NCI-H1930 (cell line): Measurements from ENCODE around the gene EML2.
"Not testable (repeated sequence)": the region's sequence is repeated elsewhere in the genome, so short reads cannot be mapped to it uniquely, and the experiment has no call there.

Source experiments
- DNase-seq, 2 experiments: peaks; one replicate each; lab custom pipeline; 2025; lab: John Stamatoyannopoulos, UW

EML2 gene

GRCh38 chr19:45638930-45639729, at the start of gene EML2:
Gene EML2 (minus strand): TSS chr19:45639397. CDS start chr19:45639376, 21 bp downstream.
- DNase-seq, result peak; percentile 50 to 60

GRCh38 chr19:45687599-45687998, 48.4 kb upstream of the EML2 start:
- DNase-seq, result no peak

- not testable (repeated sequence) for DNase-seq
Observed at GRCh38 chr19:45685045-45685444, 45.8 kb upstream of the EML2 start.

- no peak for DNase-seq
Observed at GRCh38 chr19:45682908-45683307, 43.7 kb upstream of the EML2 start.

GRCh38 chr19:45682117-45682516, 42.9 kb upstream of the EML2 start:
- no peak for DNase-seq

GRCh38 chr19:45681391-45682015, 42.3 kb upstream of the EML2 start:
- DNase-seq, result peak; percentile 77 to 84

- DNase-seq, result peak in 1 of 2 experiments; percentile 21
Observed at GRCh38 chr19:45677351-45678230, 38.4 kb upstream of the EML2 start.

GRCh38 chr19:45676851-45677263, 37.7 kb upstream of the EML2 start:
- DNase-seq, result no peak

- no peak for DNase-seq
Observed at GRCh38 chr19:45674946-45675345, 35.7 kb upstream of the EML2 start.

- DNase-seq, result peak; percentile 48 to 71
Observed at GRCh38 chr19:45670670-45671453, 31.7 kb upstream of the EML2 start.

GRCh38 chr19:45668342-45668871, 29.2 kb upstream of the EML2 start:
- no peak for DNase-seq

GRCh38 chr19:45667620-45668341, 28.6 kb upstream of the EML2 start, which contains the start of gene GIPR:
Gene GIPR (plus strand): TSS chr19:45668221. CDS start chr19:45669521, 1,300 bp downstream.
- DNase-seq, result peak in 1 of 2 experiments; percentile 32

- no peak for DNase-seq
Observed at GRCh38 chr19:45664575-45664974, 25.4 kb upstream of the EML2 start.

GRCh38 chr19:45663800-45664199, 24.6 kb upstream of the EML2 start:
- no peak for DNase-seq

- DNase-seq, result no peak
Observed at GRCh38 chr19:45660636-45661035, 21.4 kb upstream of the EML2 start.

- no peak for DNase-seq
Observed at GRCh38 chr19:45659096-45659729, 20.0 kb upstream of the EML2 start.

- DNase-seq, result peak; percentile 41 to 48
Observed at GRCh38 chr19:45657520-45658167, 18.4 kb upstream of the EML2 start.

- no peak for DNase-seq
Observed at GRCh38 chr19:45655073-45655472, 15.9 kb upstream of the EML2 start.

GRCh38 chr19:45653634-45654033, 14.4 kb upstream of the EML2 start:
- no peak for DNase-seq
